ENCODE results near the gene WIPI1. TPM values are rescaled to one million over a fixed set of nuclear protein-coding genes. Genes with fewer than 3 reads are reported as not detected.

The WIPI1 gene
- total and polyA plus RNA-seq, 2 of the 13 experiments (the other 11 are each of a cell fraction or from before 2014, with no cell fraction given): 29.4 to 141 TPM

DNA sequence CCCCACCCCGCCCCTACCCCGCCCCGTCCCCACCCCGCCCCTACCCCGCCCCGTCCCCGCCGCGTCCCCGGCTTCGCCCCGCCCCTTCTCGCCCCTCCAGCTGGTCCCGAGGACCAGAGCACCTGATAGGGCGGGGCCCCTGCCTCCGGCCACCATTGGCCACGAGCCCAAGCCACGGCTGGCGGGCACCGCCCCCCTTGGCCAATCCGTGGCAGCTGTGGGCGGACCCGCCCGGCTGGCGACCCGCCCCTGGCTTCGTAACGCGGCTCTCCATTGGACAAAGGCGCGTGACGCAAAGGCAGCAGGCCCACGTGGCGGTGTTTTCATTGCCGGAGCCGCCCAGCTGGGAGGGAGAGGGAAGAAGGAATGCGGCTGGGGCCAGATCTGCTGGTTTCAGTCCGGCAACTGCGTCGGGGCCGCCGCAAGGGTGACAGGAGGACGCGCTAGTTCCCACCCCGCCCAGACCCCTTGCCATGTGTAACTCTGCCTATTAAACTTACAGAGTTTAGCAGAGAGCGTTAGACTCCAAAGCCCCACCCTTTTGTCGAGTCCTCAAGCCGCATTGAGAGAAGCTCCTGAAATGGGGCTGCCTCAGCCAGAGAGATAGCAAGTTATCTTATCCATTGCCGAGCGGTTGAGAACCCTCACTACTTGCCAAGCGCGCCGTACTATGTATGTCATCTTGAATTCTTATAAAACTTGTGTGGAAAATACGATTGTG is 403 bp upstream of the WIPI1 start (continued):
- TF ChIP-seq ZNF687 (CRISPR knock-in tag; IDR thresholded peaks at IDR 0.05) (peak; percentile 82), ZBTB1 (CRISPR knock-in tag; IDR thresholded peaks at IDR 0.05; ENCODE audit: borderline replicate concordance) (no peak), ISL2 (CRISPR knock-in tag; IDR thresholded peaks at IDR 0.05) (peak; percentile 56), REL (CRISPR knock-in tag; conservative IDR thresholded peaks at IDR 0.05) (peak; percentile 71; the same call in 1 of the 2 replicates), ETV5 (CRISPR knock-in tag; IDR thresholded peaks at IDR 0.05; ENCODE audit: borderline replicate concordance) (peak; percentile 74; the same call in 1 of the 2 replicates), CREM (IDR thresholded peaks at IDR 0.05) (peak; percentile 83), CREM (CRISPR knock-in tag; IDR thresholded peaks at IDR 0.05) (no peak; the same call in 1 of the 2 replicates), ELF3 (CRISPR knock-in tag; IDR thresholded peaks at IDR 0.05) (peak; percentile 79), MIER2 (CRISPR knock-in tag; IDR thresholded peaks at IDR 0.05) (peak; percentile 23; the same call in 1 of the 2 replicates), POLR2AphosphoS5 (IDR thresholded peaks at IDR 0.05; ENCODE audit: low read depth, low read length) (peak; percentile 56; the same call in 1 of the 2 replicates), ZNF331 (CRISPR knock-in tag; IDR thresholded peaks at IDR 0.05) (peak; percentile 86; the same call in 1 of the 2 replicates), PPARG (CRISPR knock-in tag; conservative IDR thresholded peaks at IDR 0.05) (peak; percentile 34; the same call in 1 of the 2 replicates), ZFP36L1 (CRISPR knock-in tag; IDR thresholded peaks at IDR 0.05) (0 out of 2 replicates have a peak, but pooled peaks have one; percentile 18), ZNF644 (CRISPR knock-in tag; IDR thresholded peaks at IDR 0.05; ENCODE audit: low read depth) (0 out of 2 replicates have a peak, but pooled peaks have one; percentile 7), SIX1 (CRISPR knock-in tag; IDR thresholded peaks at IDR 0.05; ENCODE audit: borderline replicate concordance) (0 out of 2 replicates have a peak, but pooled peaks have one; percentile 31), ZBTB33 (CRISPR knock-in tag; IDR thresholded peaks at IDR 0.05) (0 out of 2 replicates have a peak, but pooled peaks have one; percentile 11), ZNF709 (CRISPR knock-in tag; IDR thresholded peaks at IDR 0.05) (peak; percentile 10; the same call in 1 of the 2 replicates), SP5 (CRISPR knock-in tag; IDR thresholded peaks at IDR 0.05; ENCODE audit: borderline replicate concordance, low read depth) (peak; percentile 72), FOXO1 (CRISPR knock-in tag; IDR thresholded peaks at IDR 0.05) (peak; percentile 91), SP140L (CRISPR knock-in tag; IDR thresholded peaks at IDR 0.05; ENCODE audit: borderline replicate concordance) (peak; percentile 45; the same call in 1 of the 2 replicates), STAG1 (CRISPR knock-in tag; IDR thresholded peaks at IDR 0.05) (no peak; the same call in none of the 2 replicates), ZNF883 (CRISPR knock-in tag; IDR thresholded peaks at IDR 0.05; ENCODE audit: not compliant biosample characterization) (peak; percentile 60), KAT8 (CRISPR knock-in tag; IDR thresholded peaks at IDR 0.05) (peak; percentile 68; the same call in 1 of the 2 replicates), ZNF674 (CRISPR knock-in tag; IDR thresholded peaks at IDR 0.05; ENCODE audit: low read depth) (0 out of 2 replicates have a peak, but pooled peaks have one; percentile 30), CHCHD3 (CRISPR knock-in tag; IDR thresholded peaks at IDR 0.05) (no peak), KDM2A (CRISPR knock-in tag; IDR thresholded peaks at IDR 0.05; ENCODE audit: borderline replicate concordance, low read depth) (peak; percentile 84)

Data from HepG2 (cell line).